ENCODE measurements around the gene STK38. TPM values are rescaled to one million over a fixed set of nuclear protein-coding genes. Genes with fewer than 3 reads are reported as not detected.
A peak's percentile ranks its signal among the peaks of the same experiment; 100 is the strongest.
"Not testable (repeated sequence)": the region's sequence is repeated elsewhere in the genome, so short reads cannot be mapped to it uniquely, and the experiment has no call there.

Gene STK38
- total RNA-seq, 1 donor from 2014 or later = 50.1 TPM

DNA sequence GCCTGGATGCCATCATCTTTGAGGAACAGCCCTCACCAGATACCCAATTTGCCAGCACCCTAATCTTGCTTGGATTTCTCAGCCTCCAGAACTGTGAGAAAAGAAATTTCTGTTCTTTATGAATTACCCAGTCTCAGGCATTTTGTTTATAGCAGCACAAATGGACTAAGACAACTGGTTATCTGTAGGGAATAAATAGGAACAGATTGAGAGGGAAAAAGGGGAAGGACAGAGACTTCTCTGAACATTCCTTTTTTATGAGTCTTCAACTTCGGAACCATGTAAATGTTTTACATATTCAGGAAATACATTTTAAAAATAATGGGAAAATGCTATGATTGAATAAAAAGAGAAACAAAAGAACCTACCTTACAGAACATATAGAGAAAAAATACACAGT is 83.6 kb downstream of the STK38 start:
- Mint-ChIP-seq H3K27ac (no peak overlapping the region), H3K9me3 (no peaks in the 10 kb centered on the region), H3K36me3 (peaks cover 18% of the 10 kb centered on the region), H3K4me1 (ENCODE audit: unreplicated experiment) (peaks cover 12% of the 10 kb centered on the region), H3K4me3 (no peak overlapping the region), H3K27me3 (no peaks in the 10 kb centered on the region)
- TF ChIP-seq, protein P1, sequence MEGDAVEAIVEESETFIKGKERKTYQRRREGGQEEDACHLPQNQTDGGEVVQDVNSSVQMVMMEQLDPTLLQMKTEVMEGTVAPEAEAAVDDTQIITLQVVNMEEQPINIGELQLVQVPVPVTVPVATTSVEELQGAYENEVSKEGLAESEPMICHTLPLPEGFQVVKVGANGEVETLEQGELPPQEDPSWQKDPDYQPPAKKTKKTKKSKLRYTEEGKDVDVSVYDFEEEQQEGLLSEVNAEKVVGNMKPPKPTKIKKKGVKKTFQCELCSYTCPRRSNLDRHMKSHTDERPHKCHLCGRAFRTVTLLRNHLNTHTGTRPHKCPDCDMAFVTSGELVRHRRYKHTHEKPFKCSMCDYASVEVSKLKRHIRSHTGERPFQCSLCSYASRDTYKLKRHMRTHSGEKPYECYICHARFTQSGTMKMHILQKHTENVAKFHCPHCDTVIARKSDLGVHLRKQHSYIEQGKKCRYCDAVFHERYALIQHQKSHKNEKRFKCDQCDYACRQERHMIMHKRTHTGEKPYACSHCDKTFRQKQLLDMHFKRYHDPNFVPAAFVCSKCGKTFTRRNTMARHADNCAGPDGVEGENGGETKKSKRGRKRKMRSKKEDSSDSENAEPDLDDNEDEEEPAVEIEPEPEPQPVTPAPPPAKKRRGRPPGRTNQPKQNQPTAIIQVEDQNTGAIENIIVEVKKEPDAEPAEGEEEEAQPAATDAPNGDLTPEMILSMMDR (conservative IDR thresholded peaks at IDR 0.05) = no peak
- no peak for DNase-seq (ENCODE audit: extremely low spot score, unreplicated experiment)

DNA sequence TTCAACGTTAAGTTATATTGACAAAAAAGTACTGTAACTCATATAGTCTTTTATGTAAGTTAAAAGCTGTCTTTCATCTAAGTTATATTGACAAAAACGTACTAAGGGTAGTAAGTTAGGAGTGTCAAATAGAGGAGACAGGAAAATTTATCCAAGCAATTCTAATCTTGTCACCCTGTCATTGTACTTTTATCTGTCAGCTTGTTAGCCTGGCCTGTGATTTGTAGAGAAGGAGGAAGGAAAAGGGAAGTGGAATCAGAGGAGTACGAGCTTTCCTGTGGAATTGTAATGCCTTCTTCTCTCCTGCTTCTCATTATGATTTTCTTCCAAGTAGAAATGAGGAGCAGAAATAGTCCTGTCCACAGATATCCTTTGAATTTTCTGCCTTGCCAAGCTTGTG is 85.6 kb downstream of the STK38 start:
- Mint-ChIP-seq H3K27me3 (no peaks in the 10 kb centered on the region), H3K4me3 (no peak overlapping the region), H3K4me1 (ENCODE audit: unreplicated experiment) (peaks cover 12% of the 10 kb centered on the region), H3K36me3 (peaks cover 17% of the 10 kb centered on the region), H3K27ac (no peak overlapping the region), H3K9me3 (no peaks in the 10 kb centered on the region)
- DNase-seq (ENCODE audit: extremely low spot score, unreplicated experiment) = no peak
- TF ChIP-seq, protein P1 (conservative IDR thresholded peaks at IDR 0.05) = no peak

GRCh38 chr6:36460916-36461315 is 86.4 kb downstream of the STK38 start:
- Mint-ChIP-seq H3K9me3 (no peaks in the 10 kb centered on the region), H3K27me3 (no peaks in the 10 kb centered on the region), H3K4me3 (no peak overlapping the region), H3K36me3 (peaks cover 16% of the 10 kb centered on the region), H3K4me1 (ENCODE audit: unreplicated experiment) (peaks cover 12% of the 10 kb centered on the region), H3K27ac (no peak overlapping the region)
- TF ChIP-seq, protein P1 (conservative IDR thresholded peaks at IDR 0.05) = no peak
- DNase-seq (ENCODE audit: extremely low spot score, unreplicated experiment) = no peak

- TF ChIP-seq, protein P1 (conservative IDR thresholded peaks at IDR 0.05) = no peak
- no peaks in the 10 kb centered on the region for H3K9me3 Mint-ChIP-seq
- no peaks in the 10 kb centered on the region for H3K27me3 Mint-ChIP-seq
- H3K4me3 Mint-ChIP-seq = no peak overlapping the region
- no peak for DNase-seq (ENCODE audit: extremely low spot score, unreplicated experiment)
- peaks cover 16% of the 10 kb centered on the region for H3K36me3 Mint-ChIP-seq
- peaks cover 17% of the 10 kb centered on the region for H3K4me1 Mint-ChIP-seq (ENCODE audit: unreplicated experiment)
- H3K27ac Mint-ChIP-seq = no peak overlapping the region
Measured at GRCh38 chr6:36459501-36459900, 87.8 kb downstream of the STK38 start.

GRCh38 chr6:36455486-36456027 is 91.7 kb downstream of the STK38 start:
- no peaks in the 10 kb centered on the region for H3K9me3 Mint-ChIP-seq
- H3K27me3 Mint-ChIP-seq = no peaks in the 10 kb centered on the region
- H3K27ac Mint-ChIP-seq = peak overlapping the region; percentile 91
- TF ChIP-seq, protein P1 (conservative IDR thresholded peaks at IDR 0.05) = no peak
- H3K36me3 Mint-ChIP-seq = peaks cover 9% of the 10 kb centered on the region
- DNase-seq (ENCODE audit: extremely low spot score, unreplicated experiment) = no peak
- H3K4me3 Mint-ChIP-seq = peak overlapping the region; percentile 66
- H3K4me1 Mint-ChIP-seq (ENCODE audit: unreplicated experiment) = peaks cover 9% of the 10 kb centered on the region

DNA sequence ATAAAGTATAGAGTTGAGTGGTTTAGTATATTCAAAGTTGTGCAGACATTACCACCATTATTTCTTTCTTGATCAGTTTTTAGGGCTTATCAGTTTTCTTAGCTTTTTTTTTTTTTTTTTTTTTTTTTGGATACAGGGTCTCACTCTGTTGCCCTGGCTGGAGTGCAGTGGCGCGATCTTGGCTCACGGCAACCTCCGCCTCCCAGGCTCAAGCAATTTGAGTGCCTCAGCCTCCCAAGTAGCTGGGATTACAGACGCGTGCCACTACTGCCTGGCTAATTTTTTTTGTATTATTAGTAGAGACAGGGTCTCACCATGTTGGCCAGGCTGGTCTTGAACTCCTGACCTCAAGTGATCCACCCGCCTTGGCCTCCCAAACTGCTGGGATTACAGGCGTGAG is 94.4 kb downstream of the STK38 start:
- H3K27me3 Mint-ChIP-seq; DNase-seq (ENCODE audit: extremely low spot score, unreplicated experiment); H3K4me3 Mint-ChIP-seq; H3K27ac Mint-ChIP-seq; H3K9me3 Mint-ChIP-seq; H3K4me1 Mint-ChIP-seq (ENCODE audit: unreplicated experiment): not testable (repeated sequence)
- H3K36me3 Mint-ChIP-seq = peaks cover 25% of the 10 kb centered on the region

- Mint-ChIP-seq H3K4me1 (ENCODE audit: unreplicated experiment) (peaks cover 14% of the 10 kb centered on the region), H3K36me3 (peaks cover 28% of the 10 kb centered on the region), H3K27ac (peak overlapping the region; percentile 43)
- H3K27me3 Mint-ChIP-seq; H3K9me3 Mint-ChIP-seq; DNase-seq (ENCODE audit: extremely low spot score, unreplicated experiment); H3K4me3 Mint-ChIP-seq: not testable (repeated sequence)
Measured at GRCh38 chr6:36449173-36449572, 98.1 kb downstream of the STK38 start.
